ENCODE measurements around the gene SAYSD1. TPM values are rescaled to one million over a fixed set of nuclear protein-coding genes. Genes with fewer than 3 reads are reported as not detected.

Gene SAYSD1
- total RNA-seq, 1 donor from 2014 or later: 6.7 TPM

- DNase-seq (ENCODE audit: low spot score): no peak
- intact Hi-C loops (cut with DNase I): no loop called here
These were observed 1.2 kb downstream of the SAYSD1 start for GRCh38 chr6:39113788-39114187.

DNA sequence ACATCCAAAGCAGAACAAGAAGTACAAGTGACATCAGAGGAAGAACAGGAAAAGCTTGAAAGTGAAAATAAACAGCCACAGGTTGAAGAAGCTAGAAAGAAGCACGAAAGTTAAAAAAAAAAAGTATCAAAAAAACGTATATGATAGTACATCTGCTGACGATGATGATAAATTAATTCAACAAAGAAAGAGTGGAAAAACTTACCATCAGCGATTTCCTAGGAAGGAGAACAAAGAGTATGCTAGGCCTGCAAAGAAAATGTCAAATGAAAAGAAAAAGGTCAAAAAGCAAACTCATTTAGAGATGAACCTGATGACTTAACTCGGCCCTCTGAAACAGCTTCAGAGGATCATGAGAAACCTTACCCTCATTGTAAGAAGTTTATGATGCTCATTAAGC, 3.7 kb downstream of the SAYSD1 start:
- DNase-seq (ENCODE audit: low spot score): no peak
- intact Hi-C loops (cut with DNase I): no loop called here

DNA sequence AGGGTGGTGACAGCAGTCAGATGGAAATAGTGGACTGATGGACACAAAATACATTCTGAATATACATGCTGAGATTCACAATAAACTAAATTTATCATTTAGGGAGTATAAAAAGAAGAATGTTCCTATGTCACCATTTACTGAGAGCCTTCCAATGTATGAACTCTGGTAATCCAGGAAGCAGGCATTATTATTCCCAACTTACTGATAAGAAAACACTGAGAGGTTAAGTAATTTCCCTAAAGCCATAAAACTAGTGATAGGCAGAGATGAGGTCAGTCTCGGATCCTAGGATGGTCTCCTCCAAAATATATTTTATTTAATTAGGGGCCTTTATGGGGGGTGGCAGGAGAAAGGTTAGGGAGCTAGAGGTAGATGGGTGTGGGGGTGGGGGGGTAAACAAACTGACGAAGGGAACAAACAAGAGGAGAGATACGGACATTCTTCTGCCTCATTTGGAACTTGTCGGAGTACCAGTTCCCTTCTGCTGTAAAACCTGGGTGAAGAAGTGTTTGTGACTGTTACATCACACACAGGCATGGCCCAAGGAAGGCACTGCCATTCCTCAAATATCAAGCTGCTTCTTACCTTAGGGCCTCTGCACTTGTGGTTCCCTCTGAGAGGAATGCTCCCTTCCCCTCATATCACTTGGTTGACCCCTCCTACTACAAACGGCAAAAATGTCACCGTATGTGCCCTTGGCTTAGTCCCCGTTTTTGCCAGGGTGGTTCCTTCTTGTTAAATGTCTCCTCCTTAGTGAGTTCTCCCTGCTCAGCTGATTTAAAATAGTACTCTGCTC, 6.7 kb downstream of the SAYSD1 start:
- intact Hi-C loops (cut with DNase I): no loop called here
- no peak for DNase-seq (ENCODE audit: low spot score)

- intact Hi-C loops (cut with DNase I): no loop called here
- no peak for DNase-seq (ENCODE audit: low spot score)
These were observed 7.3 kb downstream of the SAYSD1 start for GRCh38 chr6:39107641-39108040.

GRCh38 chr6:39107034-39107433, 8.0 kb downstream of the SAYSD1 start:
- no peak for DNase-seq (ENCODE audit: low spot score)
- intact Hi-C loops (cut with DNase I): no loop called here

DNA sequence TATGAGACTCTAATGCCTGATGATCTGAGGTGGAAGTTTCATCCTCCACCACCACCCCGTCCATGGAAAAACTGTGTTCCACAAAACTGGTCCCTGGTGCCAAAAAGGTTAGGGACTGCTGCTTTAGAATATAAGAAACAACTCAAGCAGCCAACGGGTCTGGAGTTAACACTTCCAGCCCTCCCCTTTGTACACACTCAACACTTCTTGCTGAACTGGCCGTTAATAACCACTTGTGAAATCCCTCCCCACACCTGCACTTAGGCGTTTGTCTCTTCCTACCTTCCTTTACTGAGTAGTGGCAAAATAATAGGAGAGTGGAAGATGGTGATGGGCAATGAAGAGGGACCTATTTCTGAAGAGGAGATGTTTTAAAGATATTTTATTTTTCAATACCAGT, 10.5 kb downstream of the SAYSD1 start:
- DNase-seq (ENCODE audit: low spot score): no peak
- intact Hi-C loops (cut with DNase I): no loop called here

DNA sequence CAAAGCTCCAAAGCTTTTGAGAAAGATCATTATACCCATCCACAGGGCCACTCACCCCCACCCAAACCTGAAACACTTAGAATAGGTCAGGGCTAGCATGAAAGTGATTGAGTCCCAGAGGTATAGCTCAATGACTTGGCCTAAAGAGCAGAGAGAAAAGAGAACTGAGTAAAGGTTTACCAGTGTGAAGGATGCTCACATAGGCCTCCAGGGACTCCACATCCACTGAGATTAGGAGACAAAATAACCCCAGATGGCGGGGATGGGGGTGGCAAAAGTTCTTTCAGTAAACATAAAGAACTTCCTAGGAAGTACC, 12.2 kb downstream of the SAYSD1 start:
- no peak for DNase-seq (ENCODE audit: low spot score)
- intact Hi-C loops (cut with DNase I): no loop called here

DNA sequence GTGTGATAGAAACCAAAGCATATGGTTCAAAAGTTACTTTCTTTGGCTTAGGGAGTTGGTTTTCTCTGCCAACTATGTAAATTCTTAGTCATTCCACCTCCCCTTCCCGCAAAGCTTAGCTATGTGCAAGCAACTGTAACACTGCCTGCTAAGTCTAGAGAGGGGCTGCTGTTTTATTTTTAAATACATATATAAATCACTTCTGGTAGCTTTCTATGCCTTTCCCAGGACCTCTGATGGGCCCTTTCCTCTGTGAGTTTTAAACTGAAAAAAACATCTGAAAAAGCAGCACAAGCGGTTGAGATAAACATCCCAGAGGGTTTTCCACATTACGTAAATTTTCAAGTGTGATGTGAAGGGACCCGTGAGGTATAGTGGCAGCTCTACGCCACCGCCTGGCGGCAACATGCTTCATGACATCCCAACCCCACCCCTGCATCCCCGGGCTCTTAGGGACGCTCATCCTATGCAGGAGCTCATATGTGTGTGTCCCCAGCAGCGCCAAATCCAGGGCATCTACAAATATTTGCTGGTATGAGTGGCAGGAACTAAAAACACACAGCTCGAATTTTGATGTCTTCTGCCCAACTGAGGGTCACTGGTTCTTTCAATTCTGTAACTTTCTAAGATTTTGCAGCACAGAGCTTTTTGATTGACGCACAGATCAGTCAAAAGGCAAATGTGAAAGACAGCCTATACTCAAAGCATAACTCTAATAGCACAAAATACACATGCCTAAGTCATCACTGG, 12.7 kb downstream of the SAYSD1 start:
- DNase-seq (ENCODE audit: low spot score): no peak
- intact Hi-C loops (cut with DNase I): no loop called here

DNA sequence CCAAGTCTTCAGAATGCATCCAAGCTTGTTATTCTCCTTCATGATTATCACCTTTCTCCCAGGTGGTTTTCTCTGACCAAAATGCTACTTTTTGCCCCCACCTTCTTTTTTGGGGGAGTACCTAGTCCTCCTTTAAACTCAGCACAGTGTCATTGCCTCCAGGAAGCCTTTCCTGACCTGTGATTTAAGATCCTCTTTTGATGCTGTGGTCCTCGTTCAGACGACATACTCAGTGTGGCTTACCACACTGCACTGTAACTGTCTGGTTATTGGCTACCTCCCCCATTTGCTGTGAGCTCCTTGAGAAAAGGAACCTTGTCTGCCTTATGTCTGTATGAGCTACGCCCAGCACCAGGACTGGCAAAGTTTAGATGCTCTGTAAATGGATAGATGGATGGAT, 14.6 kb downstream of the SAYSD1 start:
- intact Hi-C loops (cut with DNase I): no loop called here
- no peak for DNase-seq (ENCODE audit: low spot score)

- intact Hi-C loops (cut with DNase I): no loop called here
- no peak for DNase-seq (ENCODE audit: low spot score)
These were observed 19.4 kb downstream of the SAYSD1 start for GRCh38 chr6:39095578-39095977.

DNA sequence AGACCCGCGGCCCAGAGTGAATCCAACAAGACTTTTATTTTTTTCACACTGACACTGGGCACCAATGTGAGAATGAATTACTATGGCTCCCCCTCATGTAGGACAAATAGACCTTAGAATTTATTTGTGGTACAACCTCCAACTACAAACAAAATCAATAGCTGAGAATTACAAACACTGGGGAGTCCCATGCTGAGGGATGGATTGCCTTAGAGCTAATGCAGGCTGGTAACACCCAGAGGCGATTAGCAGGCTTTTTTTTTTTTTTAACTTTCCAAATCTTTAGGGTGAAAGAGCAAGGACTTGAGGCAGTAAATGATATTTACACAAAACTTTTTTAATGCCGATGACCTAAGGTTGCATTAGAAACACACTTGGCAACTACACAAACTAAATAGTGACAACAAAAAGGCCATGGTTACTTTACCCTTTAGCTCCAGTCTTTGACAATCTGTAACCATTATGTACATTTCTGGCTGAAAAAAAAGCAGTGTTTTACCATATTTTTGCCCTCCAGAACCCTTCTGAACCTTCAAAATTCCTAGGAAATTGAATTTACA, 21.8 kb downstream of the SAYSD1 start:
- intact Hi-C loops (cut with DNase I): no loop called here
- DNase-seq (ENCODE audit: low spot score): no peak

GRCh38 chr6:39092124-39092523, 22.9 kb downstream of the SAYSD1 start:
- intact Hi-C loops (cut with DNase I): no loop called here
- DNase-seq (ENCODE audit: low spot score): no peak

DNA sequence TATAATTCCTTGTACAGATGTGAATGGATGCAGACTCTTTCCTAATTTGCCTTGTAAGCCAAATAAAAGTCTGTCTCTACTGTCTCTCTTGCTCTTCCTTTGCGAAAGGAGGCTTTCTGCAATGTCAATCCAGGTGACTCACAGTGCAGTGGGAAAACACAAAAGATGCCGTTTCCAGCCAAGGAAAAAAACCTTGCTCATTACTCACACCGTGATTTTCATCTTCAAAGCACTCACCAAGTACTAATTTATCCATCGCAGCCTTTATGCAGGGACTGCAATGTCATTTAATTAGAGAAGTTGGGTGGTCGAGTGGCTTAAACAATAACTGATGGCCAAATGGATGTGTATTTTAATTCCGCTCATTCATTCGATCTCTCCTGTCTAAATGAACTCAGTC, 23.8 kb downstream of the SAYSD1 start:
- intact Hi-C loops (cut with DNase I): no loop called here

GRCh38 chr6:39090036-39090435, 24.9 kb downstream of the SAYSD1 start:
- DNase-seq (ENCODE audit: low spot score): no peak
- intact Hi-C loops (cut with DNase I): no loop called here

More for the DNA sequence above, 23.8 kb downstream of the SAYSD1 start:
- no peak for DNase-seq (ENCODE audit: low spot score)

DNA sequence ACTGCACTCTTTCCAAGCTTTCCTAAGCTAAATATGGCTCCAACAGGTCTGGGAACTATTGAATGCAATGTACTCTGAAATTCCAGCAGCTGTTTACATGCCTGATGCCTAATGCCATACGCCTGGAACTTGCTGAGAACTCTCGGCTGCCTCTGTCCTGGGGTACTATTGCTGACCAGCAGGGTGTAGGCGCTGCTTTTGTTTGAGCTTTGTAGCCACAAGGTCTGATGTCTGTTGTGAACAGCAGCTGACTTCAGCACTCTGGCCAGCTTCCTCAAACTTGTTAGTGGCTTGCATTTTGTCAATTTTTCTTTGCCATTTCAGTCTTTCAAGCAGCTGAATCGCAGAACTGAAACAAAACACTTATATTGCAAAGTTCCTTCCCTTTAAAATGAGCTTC, 26.7 kb downstream of the SAYSD1 start:
- intact Hi-C loops (cut with DNase I): loop anchor here (2.0 kb wide), 1 partner anchor 214 kb away; no protein-coding TSS in a partner anchor
- no peak for DNase-seq (ENCODE audit: low spot score)

- intact Hi-C loops (cut with DNase I): no loop called here
These were observed 27.8 kb downstream of the SAYSD1 start for GRCh38 chr6:39087197-39087596.

DNA sequence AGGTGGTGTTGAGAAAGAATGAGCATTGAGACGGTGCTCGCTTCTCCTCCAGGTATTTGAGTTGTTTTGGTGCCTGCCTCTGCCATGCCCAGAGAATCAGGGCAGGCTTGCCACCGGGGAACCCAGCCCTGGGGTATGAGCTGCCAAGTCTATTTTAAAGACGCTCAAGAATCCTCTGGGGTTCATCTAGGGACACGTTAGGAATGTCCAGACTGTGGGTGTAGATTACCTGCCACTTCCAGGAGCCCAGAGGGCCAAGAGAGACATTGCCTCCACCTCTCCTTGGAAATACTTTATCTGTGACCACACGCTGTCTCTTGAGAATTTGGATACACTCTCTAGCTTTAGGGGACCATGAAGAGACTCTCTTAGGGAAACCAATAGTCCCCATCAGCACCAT, 28.3 kb downstream of the SAYSD1 start:
- no peak for DNase-seq (ENCODE audit: low spot score)
- intact Hi-C loops (cut with DNase I): no loop called here

More at GRCh38 chr6:39087197-39087596, 27.8 kb downstream of the SAYSD1 start:
- no peak for DNase-seq (ENCODE audit: low spot score)

DNA sequence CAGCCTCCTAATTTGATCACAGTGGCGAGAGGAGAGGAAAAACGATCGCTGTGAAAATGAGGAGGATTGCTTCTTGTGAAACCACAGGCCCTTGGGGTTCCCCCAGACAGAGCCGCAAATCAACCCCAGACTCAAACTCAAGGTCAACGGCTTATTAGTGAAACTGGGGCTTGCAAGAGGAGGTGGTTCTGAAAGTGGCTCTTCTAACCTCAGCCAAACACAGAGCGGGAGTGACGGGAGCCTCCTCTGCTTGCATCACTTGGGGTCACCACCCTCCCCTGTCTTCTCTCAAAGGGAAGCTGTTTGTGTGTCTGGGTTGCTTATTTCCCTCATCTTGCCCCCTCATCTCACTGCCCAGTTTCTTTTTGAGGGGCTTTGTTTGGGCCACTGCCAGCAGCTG, 28.7 kb downstream of the SAYSD1 start:
- intact Hi-C loops (cut with DNase I): no loop called here
- no peak for DNase-seq (ENCODE audit: low spot score)

GRCh38 chr6:39085129-39085797, 29.7 kb downstream of the SAYSD1 start:
- intact Hi-C loops (cut with DNase I): no loop called here
- DNase-seq (ENCODE audit: low spot score): no peak

DNA sequence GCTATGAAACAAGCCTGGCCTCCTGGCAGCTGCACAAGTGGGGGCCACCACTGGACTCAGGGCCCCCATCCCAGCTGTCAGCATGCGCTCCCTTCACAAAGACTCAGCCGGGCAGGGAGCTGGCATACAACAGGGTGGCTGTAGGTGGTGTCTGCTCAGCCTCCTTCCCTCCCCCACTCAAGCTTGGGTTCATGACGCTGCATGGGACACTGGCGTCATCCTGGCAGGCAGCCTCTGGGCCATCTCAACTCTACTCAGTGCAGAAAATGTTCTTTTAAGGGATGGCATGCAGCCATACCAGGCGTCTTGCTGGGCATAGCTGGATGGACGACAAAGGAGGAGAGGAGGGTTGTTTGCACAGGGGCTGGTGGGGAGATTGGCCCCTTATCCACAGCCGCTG, 30.5 kb downstream of the SAYSD1 start:
- intact Hi-C loops (cut with DNase I): no loop called here

More for the DNA sequence above, 30.5 kb downstream of the SAYSD1 start:
- no peak for DNase-seq (ENCODE audit: low spot score)

Data from cardiac septum (tissue), 1 donor.